Thymus (tissue), 11 donors: ENCODE results near the gene PARP15. TPM values are rescaled to one million over a fixed set of nuclear protein-coding genes. Genes with fewer than 3 reads are reported as not detected.
A peak's percentile ranks its signal among the peaks of the same experiment; 100 is the strongest.

Source experiments
- DNase-seq, 9 donors: peaks; one replicate each; pipeline ENCODE4 v3.0.0-alpha.2; 2013; ENCODE audit warnings: low spot score in 9 of 9, low read depth in 6 of 9, missing footprints in 1 of 9
- H3K27ac ChIP-seq, 2 donors: one replicate each; pipeline ENCODE4 v1.5.1; 2013; ENCODE audit warnings: control low read depth in 1 of 2, low read depth in 1 of 2, low read length in 1 of 2, mild to moderate bottlenecking in 1 of 2, moderate library complexity in 1 of 2
- H3K27me3 ChIP-seq, 2 donors: one replicate each; pipeline ENCODE4 v1.5.1; 2013; ENCODE audit warnings: low read length in 1 of 2; ENCODE audit not compliant: control insufficient read depth in 2 of 2, insufficient read depth in 1 of 2
- H3K36me3 ChIP-seq, 2 donors: one replicate each; pipeline ENCODE4 v1.5.1; 2013; ENCODE audit warnings: low read length in 1 of 2, mild to moderate bottlenecking in 1 of 2, moderate library complexity in 1 of 2; ENCODE audit not compliant: control insufficient read depth in 2 of 2, insufficient read depth in 2 of 2
- H3K4me1 ChIP-seq, 2 donors: one replicate each; pipeline ENCODE4 v1.5.1; 2013; ENCODE audit warnings: low read length in 2 of 2; ENCODE audit not compliant: control insufficient read depth in 2 of 2, insufficient read depth in 2 of 2
- H3K4me3 ChIP-seq, 2 donors: one replicate each; pipeline ENCODE4 v1.5.1; 2013; ENCODE audit warnings: low read length in 2 of 2, control low read depth in 1 of 2, mild to moderate bottlenecking in 1 of 2
- H3K9me3 ChIP-seq, 2 donors: one replicate each; pipeline ENCODE4 v1.5.1; 2013; ENCODE audit warnings: low read length in 1 of 2, mild to moderate bottlenecking in 1 of 2; ENCODE audit not compliant: control insufficient read depth in 2 of 2, insufficient read depth in 1 of 2
- WGBS: extraction: QIAGEN DNeasy Blood & Tissue Kit; methylation state at CpG from one replicate; pipeline ENCODE4 v1.1.7; 2013; 5-methylcytosine and 5-hydroxymethylcytosine counted together
- polyA plus RNA-seq: library from polyadenylated mRNA; stranded (reverse); fragments of 200-250 nt; gene quantifications from one replicate; pipeline ENCODE4 v1.2.3, GENCODE V29; 2013
- total RNA-seq: library from RNA; stranded (reverse); fragments of 120-200 nt; gene quantifications from one replicate; pipeline ENCODE4 v1.2.4, GENCODE V29; 2013
- donor health status: healthy.

Gene PARP15
- total and polyA plus RNA-seq, 2 donors: 6.8 to 15.7 TPM

GRCh38 chr3:122662505-122662904 is 85.1 kb downstream of the PARP15 start:
- 95% methylated on average over 2 of the region's 2 CpGs for WGBS
- DNase-seq: no peak
- no peak overlapping the region for H3K27ac ChIP-seq
- H3K9me3 ChIP-seq: peaks cover 0 to 10% of the 10 kb centered on the region in 2 donors
- no peaks in the 10 kb centered on the region for H3K27me3 ChIP-seq
- no peaks in the 10 kb centered on the region for H3K4me1 ChIP-seq
- no peaks in the 10 kb centered on the region for H3K36me3 ChIP-seq
- H3K4me3 ChIP-seq: no peak overlapping the region

- Histone ChIP-seq H3K9me3 (peaks cover 0 to 10% of the 10 kb centered on the region in 2 donors), H3K4me1 (no peaks in the 10 kb centered on the region), H3K4me3 (no peak overlapping the region), H3K27ac (no peak overlapping the region), H3K27me3 (no peaks in the 10 kb centered on the region), H3K36me3 (no peaks in the 10 kb centered on the region)
- 97% methylated on average over 4 of the region's 4 CpGs for WGBS
- DNase-seq: no peak
Measured at GRCh38 chr3:122665226-122665786, 87.9 kb downstream of the PARP15 start.

GRCh38 chr3:122665881-122666280 is 88.4 kb downstream of the PARP15 start:
- Histone ChIP-seq H3K4me3 (no peak overlapping the region), H3K36me3 (no peaks in the 10 kb centered on the region), H3K4me1 (no peaks in the 10 kb centered on the region), H3K9me3 (peaks cover 0 to 7% of the 10 kb centered on the region in 2 donors), H3K27me3 (no peaks in the 10 kb centered on the region), H3K27ac (peak overlapping the region in 1 of 2 donors; percentile 18)
- no peak for DNase-seq

DNA sequence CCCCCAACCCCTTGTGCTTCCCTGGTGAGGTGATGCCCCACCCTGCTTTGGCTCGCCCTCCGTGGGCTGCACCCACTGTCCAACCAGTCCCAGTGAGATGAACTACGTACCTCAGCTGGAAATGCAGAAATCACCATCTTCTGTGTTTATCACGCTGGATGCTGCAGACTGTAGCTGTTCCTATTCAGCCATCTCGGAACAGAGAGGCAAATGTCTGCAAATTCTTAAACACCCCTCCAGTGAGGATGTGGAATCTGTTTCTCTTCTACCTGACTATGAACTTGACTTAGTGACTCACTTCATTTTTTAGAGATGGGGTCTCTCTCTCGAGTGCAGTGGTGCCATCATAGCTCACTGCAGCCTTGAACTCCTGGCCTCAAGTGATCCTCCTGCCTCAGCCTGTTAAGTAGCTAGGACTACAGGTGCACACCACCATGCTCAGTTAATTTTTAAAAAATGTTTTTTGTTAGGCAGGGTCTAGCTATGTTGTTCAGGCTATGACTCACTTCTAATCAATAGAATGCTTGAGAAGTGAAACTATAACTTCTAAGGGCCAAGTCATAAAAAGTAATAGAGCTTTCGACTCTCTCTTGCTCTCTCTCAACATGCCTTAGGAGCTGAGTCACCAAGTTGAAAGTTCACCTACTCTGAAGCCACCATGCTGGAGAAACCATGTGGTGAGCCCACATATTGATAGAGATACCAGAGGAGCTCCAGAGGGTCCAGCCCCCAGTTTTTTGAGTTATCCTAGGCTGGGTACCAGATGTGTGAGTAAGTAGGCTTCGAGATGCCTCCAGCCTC is 91.7 kb downstream of the PARP15 start:
- no peaks in the 10 kb centered on the region for H3K4me1 ChIP-seq
- H3K4me3 ChIP-seq: no peak overlapping the region
- H3K27ac ChIP-seq: no peak overlapping the region
- WGBS: 96% methylated on average over 8 of the region's 8 CpGs
- no peaks in the 10 kb centered on the region for H3K36me3 ChIP-seq
- H3K9me3 ChIP-seq: no peaks in the 10 kb centered on the region
- H3K27me3 ChIP-seq: no peaks in the 10 kb centered on the region
- DNase-seq: no peak

- Histone ChIP-seq H3K36me3 (no peaks in the 10 kb centered on the region), H3K27ac (no peak overlapping the region), H3K27me3 (no peaks in the 10 kb centered on the region), H3K9me3 (no peaks in the 10 kb centered on the region), H3K4me3 (no peak overlapping the region), H3K4me1 (no peaks in the 10 kb centered on the region)
- no peak for DNase-seq
- WGBS: 92% methylated on average over 2 of the region's 2 CpGs
Measured at GRCh38 chr3:122671553-122671952, 94.1 kb downstream of the PARP15 start.

- no peak for DNase-seq
- 42% methylated on average over 3 of the region's 3 CpGs for WGBS
- Histone ChIP-seq H3K27me3 (no peaks in the 10 kb centered on the region), H3K27ac (no peak overlapping the region), H3K4me1 (peaks cover 0 to 8% of the 10 kb centered on the region in 2 donors), H3K9me3 (no peaks in the 10 kb centered on the region), H3K36me3 (no peaks in the 10 kb centered on the region), H3K4me3 (no peak overlapping the region)
Measured at GRCh38 chr3:122674339-122674738, 96.9 kb downstream of the PARP15 start.

GRCh38 chr3:122676759-122677158 is 99.3 kb downstream of the PARP15 start:
- H3K4me3 ChIP-seq: no peak overlapping the region
- H3K27ac ChIP-seq: no peak overlapping the region
- peaks cover 5 to 22% of the 10 kb centered on the region in 2 donors for H3K4me1 ChIP-seq
- H3K9me3 ChIP-seq: peaks cover 0 to 1% of the 10 kb centered on the region in 2 donors
- no peak for DNase-seq
- no peaks in the 10 kb centered on the region for H3K27me3 ChIP-seq
- no peaks in the 10 kb centered on the region for H3K36me3 ChIP-seq
- WGBS: 87% methylated on average over 2 of the region's 2 CpGs

DNA sequence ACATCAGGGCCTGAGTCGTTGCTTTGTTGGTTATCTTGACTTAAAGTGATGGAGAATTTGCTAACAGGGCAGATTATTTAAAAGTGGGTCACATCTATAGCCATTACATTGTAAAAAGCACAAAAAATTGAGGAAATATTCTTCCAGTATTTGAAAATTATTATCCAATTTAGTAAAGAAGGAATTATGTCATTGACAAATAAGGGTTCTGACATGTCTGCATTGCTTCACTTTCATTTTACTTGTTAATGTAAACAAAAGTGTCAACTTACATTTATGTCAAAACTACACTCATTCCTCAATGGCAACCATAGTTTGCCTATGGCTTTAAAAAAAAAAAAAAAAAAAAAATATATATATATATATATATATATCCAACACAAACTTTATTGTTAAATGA is 99.8 kb downstream of the PARP15 start:
- 95% methylated on average over 1 of the region's 1 CpG for WGBS
- Histone ChIP-seq H3K4me1 (peaks cover 10 to 27% of the 10 kb centered on the region in 2 donors), H3K4me3 (no peak overlapping the region), H3K9me3 (peaks cover 0 to 1% of the 10 kb centered on the region in 2 donors), H3K27me3 (no peaks in the 10 kb centered on the region), H3K36me3 (no peaks in the 10 kb centered on the region), H3K27ac (no peak overlapping the region)
- DNase-seq: no peak

GRCh38 chr3:122678506-122678905 is 101.1 kb downstream of the PARP15 start:
- DNase-seq: peak in 1 of 9 donors; percentile 19
- Histone ChIP-seq H3K9me3 (peaks cover 0 to 1% of the 10 kb centered on the region in 2 donors), H3K36me3 (no peaks in the 10 kb centered on the region), H3K27me3 (no peaks in the 10 kb centered on the region), H3K4me1 (peaks cover 10 to 31% of the 10 kb centered on the region in 2 donors), H3K4me3 (no peak overlapping the region), H3K27ac (peak overlapping the region in 1 of 2 donors; percentile 91)
- 70% methylated on average over 5 of the region's 5 CpGs for WGBS
